OCI-LY7 (cell line): ENCODE data around the gene BTN1A1.

Experiments
- CTCF ChIP-seq: fragments of 200-600 bp; sonication (generic); conservative IDR thresholded peaks from 2 replicates; pipeline ENCODE4 v1.5.1; 2014; ENCODE audit warnings: mild to moderate bottlenecking, antibody characterized with exemption, low read length, moderate library complexity, mixed read lengths
- EZH2phosphoT487 ChIP-seq: fragments of 200-600 bp; sonication (generic); IDR thresholded peaks from 2 replicates; pipeline ENCODE4 v1.6.1; 2018; ENCODE audit warnings: low read depth, borderline replicate concordance, mild to moderate bottlenecking, mixed run types, antibody characterized with exemption, low read length, moderate library complexity, mixed read lengths

DNA sequence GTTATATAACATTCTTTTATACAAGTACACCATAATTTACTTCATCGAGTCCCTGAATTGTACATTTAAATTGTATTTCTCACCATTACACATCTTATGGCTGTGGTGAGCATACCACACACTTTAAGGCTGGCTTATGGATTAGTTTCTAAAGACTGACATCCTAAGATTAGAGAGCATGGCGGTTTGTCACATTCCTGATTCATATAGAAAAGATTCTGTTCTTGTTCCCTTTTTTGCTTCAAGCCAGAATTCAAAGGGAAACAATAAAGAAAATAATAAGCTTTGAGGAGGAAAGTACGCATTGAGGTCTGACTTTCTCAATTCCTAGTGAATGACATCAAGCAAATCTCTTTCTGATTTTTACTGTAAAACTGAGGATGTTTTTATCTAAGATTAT lies 2.5 kb downstream of the BTN1A1 start:
- TF ChIP-seq CTCF (no peak), EZH2phosphoT487 (no peak)
